Neural progenitor cell (in vitro differentiated cells): ENCODE measurements around the gene GNB1. TPM values are rescaled to one million over a fixed set of nuclear protein-coding genes. Genes with fewer than 3 reads are reported as not detected.
"Not testable (repeated sequence)": the region's sequence is repeated elsewhere in the genome, so short reads cannot be mapped to it uniquely, and the experiment has no call there.

Source experiments
- DNase-seq: peaks from one replicate; pipeline ENCODE4 v3.0.0-alpha.2; 2016; ENCODE audit warnings: low spot score
- H2AFZ ChIP-seq: fragments of 200-600 bp; sonication (generic); replicated peaks from 2 replicates; pipeline ENCODE4 v1.6.1; 2016; ENCODE audit warnings: antibody characterized with exemption
- H3F3A ChIP-seq: fragments of 200-600 bp; sonication (generic); 2 replicates; pipeline ENCODE4 v1.6.1; 2016; ENCODE audit warnings: antibody characterized with exemption, low read depth
- H3K27ac ChIP-seq: fragments of 200-600 bp; sonication (generic); 2 replicates; pipeline ENCODE4 v1.5.1; 2016; ENCODE audit warnings: mild to moderate bottlenecking
- H3K27me3 ChIP-seq: fragments of 200-600 bp; sonication (generic); 2 replicates; pipeline ENCODE4 v1.6.1; 2016; ENCODE audit warnings: mild to moderate bottlenecking, moderate library complexity
- H3K36me3 ChIP-seq: fragments of 200-600 bp; sonication (generic); 2 replicates; pipeline ENCODE4 v1.5.1; 2016
- H3K4me1 ChIP-seq: fragments of 200-600 bp; sonication (generic); 2 replicates; pipeline ENCODE4 v1.6.1; 2016; ENCODE audit warnings: mixed run types
- H3K4me2 ChIP-seq: fragments of 200-600 bp; sonication (generic); 2 replicates; pipeline ENCODE4 v1.6.1; 2016
- H3K4me3 ChIP-seq: fragments of 200-600 bp; sonication (generic); 2 replicates; pipeline ENCODE4 v1.5.1; 2016
- H3K79me2 ChIP-seq: fragments of 200-600 bp; sonication (generic); 2 replicates; pipeline ENCODE4 v1.6.1; 2016; ENCODE audit warnings: low read depth
- H3K9ac ChIP-seq: fragments of 200-600 bp; sonication (generic); 2 replicates; pipeline ENCODE4 v1.6.1; 2016
- H3K9me3 ChIP-seq: fragments of 200-600 bp; sonication (generic); 2 replicates; pipeline ENCODE4 v1.5.1; 2016; ENCODE audit warnings: low read depth
- H4K20me1 ChIP-seq: fragments of 200-600 bp; sonication (generic); 2 replicates; pipeline ENCODE4 v1.6.1; 2016; ENCODE audit warnings: low read depth
- H3K27ac Mint-ChIP-seq: 3 replicates; pipeline ENCODE4 v1.8.0; 2021; ENCODE audit warnings: mixed read lengths
- H3K27me3 Mint-ChIP-seq: 2 replicates; pipeline ENCODE4 v1.8.0; 2022; ENCODE audit warnings: low read depth, mild to moderate bottlenecking, inconsistent platforms, moderate library complexity, mixed read lengths; ENCODE audit not compliant: insufficient read depth
- H3K36me3 Mint-ChIP-seq: 3 replicates; pipeline ENCODE4 v1.8.0; 2021; ENCODE audit warnings: mixed read lengths
- H3K4me1 Mint-ChIP-seq: 3 replicates; pipeline ENCODE4 v1.8.0; 2021; ENCODE audit warnings: mixed read lengths
- H3K4me3 Mint-ChIP-seq: 3 replicates; pipeline ENCODE4 v1.8.0; 2021; ENCODE audit warnings: mild to moderate bottlenecking, moderate library complexity, mixed read lengths
- H3K9me3 Mint-ChIP-seq: 3 replicates; pipeline ENCODE4 v1.8.0; 2020; ENCODE audit warnings: mixed read lengths
- EZH2 ChIP-seq: fragments of 200-600 bp; sonication (generic); IDR thresholded peaks from 2 replicates; pipeline ENCODE4 v1.6.1; 2017; ENCODE audit warnings: antibody characterized with exemption, mild to moderate bottlenecking, moderate library complexity
- EZH2phosphoT487 ChIP-seq: fragments of 200-600 bp; sonication (generic); IDR thresholded peaks from 2 replicates; pipeline ENCODE4 v1.6.1; 2017; ENCODE audit warnings: antibody characterized with exemption
- total RNA-seq: library from RNA; depleted of rRNA; stranded (reverse); fragments of >200 nt; gene quantifications from 2 replicates; pipeline ENCODE4 v1.2.3, GENCODE V29; 2015; ENCODE audit warnings: low replicate concordance
- TF ChIP-seq, protein P1 (sequence below): fragments of 200-600 bp; sonication (generic); IDR thresholded peaks from 2 replicates; pipeline ENCODE4 v1.5.1; 2017; ENCODE audit warnings: antibody characterized with exemption, mild to moderate bottlenecking

GNB1 gene
- total RNA-seq, 1 donor from 2014 or later, result 175 TPM

DNA sequence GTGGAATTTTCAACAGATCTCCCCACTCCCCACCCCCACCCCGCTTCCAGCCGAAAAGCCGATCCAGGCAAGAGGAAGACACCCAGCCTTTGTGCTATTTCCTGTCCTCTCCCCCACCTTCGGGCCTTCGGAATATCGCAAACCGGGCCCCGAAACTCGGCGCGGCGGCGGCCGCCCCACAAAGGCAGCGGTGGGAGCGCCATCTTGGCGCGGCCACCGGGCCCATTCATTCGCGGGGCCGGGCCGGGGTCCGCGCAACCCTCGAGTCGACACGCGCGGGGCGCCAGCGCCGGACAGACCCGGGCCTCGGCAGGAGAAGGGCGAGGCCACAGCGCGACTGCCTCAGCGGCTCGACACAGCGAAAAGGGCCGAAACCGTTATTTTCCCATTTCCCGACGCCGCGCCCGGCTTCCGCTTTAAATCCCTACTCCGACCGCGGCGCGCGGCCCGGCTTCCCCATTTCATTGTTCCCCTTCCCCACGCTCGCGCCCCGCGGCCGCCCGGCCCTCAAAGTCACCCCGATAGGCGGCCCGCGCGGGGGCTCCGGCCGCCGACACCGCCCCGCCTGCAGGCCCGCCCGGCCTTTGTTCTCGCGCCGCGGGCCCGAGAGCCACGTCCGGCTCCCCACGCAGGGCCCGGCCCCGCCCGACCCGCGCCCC lies 911 bp downstream of the GNB1 start:
- H3K27ac ChIP-seq, result peak overlapping the region; percentile 66
- peaks cover 72% of the 10 kb centered on the region for H3K79me2 ChIP-seq
- peak overlapping the region; percentile 87 for H3K9ac ChIP-seq
- Mint-ChIP-seq H3K9me3 (peaks cover 25% of the 10 kb centered on the region), H3K4me3 (peak overlapping the region; percentile 91), H3K27me3 (peaks cover 10% of the 10 kb centered on the region), H3K36me3 (peaks cover 20% of the 10 kb centered on the region), H3K4me1 (peaks cover 35% of the 10 kb centered on the region), H3K27ac (peak overlapping the region; percentile 78)
- peak overlapping the region; percentile 78 for H3K4me2 ChIP-seq
- peaks cover 38% of the 10 kb centered on the region for H3F3A ChIP-seq
- H3K36me3 ChIP-seq, result peaks cover 4% of the 10 kb centered on the region
- no peaks in the 10 kb centered on the region for H3K27me3 ChIP-seq
- peaks cover 56% of the 10 kb centered on the region for H4K20me1 ChIP-seq
- peak overlapping the region; percentile 87 for H3K4me3 ChIP-seq
- DNase-seq, result peak; percentile 60
- TF ChIP-seq EZH2 (no peak), EZH2phosphoT487 (no peak)
- TF ChIP-seq, protein P1, sequence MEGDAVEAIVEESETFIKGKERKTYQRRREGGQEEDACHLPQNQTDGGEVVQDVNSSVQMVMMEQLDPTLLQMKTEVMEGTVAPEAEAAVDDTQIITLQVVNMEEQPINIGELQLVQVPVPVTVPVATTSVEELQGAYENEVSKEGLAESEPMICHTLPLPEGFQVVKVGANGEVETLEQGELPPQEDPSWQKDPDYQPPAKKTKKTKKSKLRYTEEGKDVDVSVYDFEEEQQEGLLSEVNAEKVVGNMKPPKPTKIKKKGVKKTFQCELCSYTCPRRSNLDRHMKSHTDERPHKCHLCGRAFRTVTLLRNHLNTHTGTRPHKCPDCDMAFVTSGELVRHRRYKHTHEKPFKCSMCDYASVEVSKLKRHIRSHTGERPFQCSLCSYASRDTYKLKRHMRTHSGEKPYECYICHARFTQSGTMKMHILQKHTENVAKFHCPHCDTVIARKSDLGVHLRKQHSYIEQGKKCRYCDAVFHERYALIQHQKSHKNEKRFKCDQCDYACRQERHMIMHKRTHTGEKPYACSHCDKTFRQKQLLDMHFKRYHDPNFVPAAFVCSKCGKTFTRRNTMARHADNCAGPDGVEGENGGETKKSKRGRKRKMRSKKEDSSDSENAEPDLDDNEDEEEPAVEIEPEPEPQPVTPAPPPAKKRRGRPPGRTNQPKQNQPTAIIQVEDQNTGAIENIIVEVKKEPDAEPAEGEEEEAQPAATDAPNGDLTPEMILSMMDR, result no peak
- H2AFZ ChIP-seq, result no peak overlapping the region
- peaks cover 27% of the 10 kb centered on the region for H3K4me1 ChIP-seq
- H3K9me3 ChIP-seq, result no peaks in the 10 kb centered on the region

GRCh38 chr1:1889090-1889750 lies 1.7 kb downstream of the GNB1 start:
- peak; percentile 16 for DNase-seq
- Histone ChIP-seq H3F3A (peaks cover 46% of the 10 kb centered on the region), H3K36me3 (peaks cover 4% of the 10 kb centered on the region), H4K20me1 (peaks cover 63% of the 10 kb centered on the region), H3K27me3 (no peaks in the 10 kb centered on the region), H2AFZ (no peak overlapping the region), H3K4me3 (peak overlapping the region; percentile 87), H3K9me3 (no peaks in the 10 kb centered on the region), H3K4me2 (peak overlapping the region; percentile 78), H3K27ac (peak overlapping the region; percentile 66), H3K79me2 (peaks cover 79% of the 10 kb centered on the region), H3K4me1 (peaks cover 21% of the 10 kb centered on the region), H3K9ac (peak overlapping the region; percentile 87)
- Mint-ChIP-seq H3K27ac (peak overlapping the region; percentile 78), H3K36me3 (peaks cover 21% of the 10 kb centered on the region), H3K4me1 (peaks cover 30% of the 10 kb centered on the region), H3K9me3 (peaks cover 25% of the 10 kb centered on the region), H3K27me3 (peaks cover 6% of the 10 kb centered on the region), H3K4me3 (peak overlapping the region; percentile 91)
- TF ChIP-seq EZH2phosphoT487 (no peak), EZH2 (no peak)
- TF ChIP-seq, protein P1, result no peak

DNA sequence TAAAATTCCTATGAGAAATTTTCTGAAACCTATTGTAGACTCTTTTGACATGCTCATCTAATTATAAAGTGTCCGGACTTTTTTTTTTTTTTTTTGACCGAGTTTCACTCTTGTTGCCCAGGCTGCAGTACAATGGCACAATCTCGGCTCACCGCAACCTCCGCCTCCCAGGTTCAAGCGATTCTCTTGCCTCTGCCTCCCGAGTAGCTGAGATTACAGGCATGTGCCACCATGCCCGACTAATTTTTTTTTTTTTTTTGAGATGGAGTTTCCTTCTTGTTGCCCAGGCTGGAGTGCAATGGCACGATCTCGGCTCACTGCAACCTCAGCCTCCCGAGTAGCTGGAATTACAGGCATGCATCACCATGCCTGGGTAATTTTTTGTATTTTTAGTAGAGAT lies 7.0 kb downstream of the GNB1 start:
- Mint-ChIP-seq H3K36me3 (peaks cover 52% of the 10 kb centered on the region), H3K9me3 (peaks cover 44% of the 10 kb centered on the region), H3K4me1 (peaks cover 12% of the 10 kb centered on the region)
- H3K9me3 ChIP-seq, H3K27ac ChIP-seq, H3K27ac Mint-ChIP-seq, H3K36me3 ChIP-seq, H3K27me3 Mint-ChIP-seq, H3K9ac ChIP-seq, H2AFZ ChIP-seq, DNase-seq, H3K4me3 ChIP-seq, H3K27me3 ChIP-seq, H3K4me3 Mint-ChIP-seq: not testable (repeated sequence)
- Histone ChIP-seq H4K20me1 (peaks cover 99% of the 10 kb centered on the region), H3K79me2 (peaks cover 100% of the 10 kb centered on the region), H3K4me2 (peak overlapping the region; percentile 9), H3F3A (peaks cover 43% of the 10 kb centered on the region), H3K4me1 (peaks cover 18% of the 10 kb centered on the region)
